Esophagus muscularis mucosa (tissue), 4 donors: ENCODE data around the gene CLIC1. TPM values are rescaled to one million over a fixed set of nuclear protein-coding genes. Genes with fewer than 3 reads are reported as not detected.
A peak's percentile ranks its signal among the peaks of the same experiment; 100 is the strongest.

Experiments used
- DNase-seq: peaks from one replicate; pipeline ENCODE4 v3.0.0-alpha.2; 2017; ENCODE audit errors: extremely low spot score
- H3K27ac ChIP-seq, 4 donors: fragments of 200-600 bp; sonication (generic); replicated peaks in 1 of 4; 1 replicate in 3 of 4; 2 replicates in 1 of 4; pipeline ENCODE4 v1.5.1; 2016 to 2019; ENCODE audit warnings: mild to moderate bottlenecking in 1 of 4
- H3K27me3 ChIP-seq, 4 donors: fragments of 200-600 bp; sonication (generic); one replicate each; pipeline versions ENCODE4 v1.5.1 to v1.6.0; 2016 to 2019
- H3K36me3 ChIP-seq, 4 donors: fragments of 200-600 bp; sonication (generic); one replicate each; pipeline ENCODE4 v1.5.1; 2016 to 2019
- H3K4me1 ChIP-seq, 4 donors: fragments of 200-600 bp; sonication (generic); one replicate each; pipeline ENCODE4 v1.5.1; 2016 to 2019
- H3K4me3 ChIP-seq, 4 donors: fragments of 200-600 bp; sonication (generic); 1 replicate in 2 of 4; 2 replicates in 2 of 4; pipeline ENCODE4 v1.5.1; 2016 to 2019; ENCODE audit warnings: mild to moderate bottlenecking in 4 of 4, moderate library complexity in 1 of 4
- H3K9me3 ChIP-seq, 4 donors: fragments of 200-600 bp; sonication (generic); 1 replicate in 3 of 4; 2 replicates in 1 of 4; pipeline ENCODE4 v1.5.1; 2016 to 2019
- CTCF ChIP-seq, 3 experiments: fragments of 200-600 bp in 2 of 3; fragments of 450-650 bp in 1 of 3; sonication (generic) in 2 of 3; IDR thresholded peaks; one replicate each; pipeline ENCODE4 v1.5.1; 2017 to 2019; ENCODE audit warnings: antibody characterized with exemption in 3 of 3, mild to moderate bottlenecking in 2 of 3, moderate library complexity in 1 of 3
- EP300 ChIP-seq: sonication (generic); formaldehyde crosslinking; IDR thresholded peaks from one replicate; pipeline ENCODE4 v1.6.1; 2017; ENCODE audit warnings: antibody characterized with exemption
- POLR2A ChIP-seq: fragments of 450-650 bp; IDR thresholded peaks from one replicate; pipeline ENCODE4 v1.6.1; 2017; ENCODE audit warnings: antibody characterized with exemption, moderate library complexity, mild to moderate bottlenecking, low read depth
- POLR2AphosphoS5 ChIP-seq, 2 donors: sonication (generic); formaldehyde crosslinking; IDR thresholded peaks; one replicate each; pipeline ENCODE4 v1.6.1; 2017; ENCODE audit warnings: antibody characterized with exemption in 2 of 2
- WGBS: methylation state at CpG from one replicate; pipeline ENCODE4 v1.1.5; 2018; 5-methylcytosine and 5-hydroxymethylcytosine counted together
- intact Hi-C: fragments of 100-400 bp; cut with DNase I; formaldehyde crosslinking; loops from one replicate; pipeline ENCODE4 v1.15.1; 2023
- small RNA-seq, 3 donors: library from RNA; depleted of rRNA; stranded (forward); fragments of <200 nt; gene quantifications; one replicate each; pipeline ENCODE3, GENCODE V24; 2016
- total RNA-seq, 4 donors: library from RNA; depleted of rRNA; stranded (reverse); fragments of >200 nt; gene quantifications; one replicate each; pipeline versions ENCODE4 v1.1.0 to v1.2.1, GENCODE V29; 2016

CLIC1 gene
- total RNA-seq, 4 donors from 2014 or later: 208 to 379 (median 290) TPM

- H3K27me3 ChIP-seq: no peaks in the 10 kb centered on the region
- H3K4me1 ChIP-seq: peaks cover 12 to 33% (median 30%) of the 10 kb centered on the region in 4 donors
- H3K36me3 ChIP-seq: peaks cover 24 to 42% (median 32%) of the 10 kb centered on the region in 4 donors
- 84% methylated on average over 13 of the region's 13 CpGs for WGBS
- no peak for DNase-seq
- H3K27ac ChIP-seq: peak overlapping the region in 3 of 4 donors; percentile 6 to 27 (median 14)
- TF ChIP-seq CTCF (IDR thresholded peaks at IDR 0.05) (no peak), POLR2AphosphoS5 (IDR thresholded peaks at IDR 0.05) (no peak), EP300 (no peak), POLR2A (no peak)
- intact Hi-C loops: loop anchor here (5.0 to 10.0 kb wide), 2 partner anchors 149 to 181 kb away; partner anchors contain the start of gene NEU1
- H3K9me3 ChIP-seq: no peaks in the 10 kb centered on the region
- peak overlapping the region in 3 of 4 donors; percentile 24 to 44 (median 30) for H3K4me3 ChIP-seq
These were observed 52.7 kb downstream of the CLIC1 start for GRCh38 chr6:31683591-31683990.

GRCh38 chr6:31681135-31681671 is 55.1 kb downstream of the CLIC1 start:
- WGBS: 6% methylated on average over 21 of the region's 40 CpGs
- peak in 1 of 2 donors; percentile 26 for TF ChIP-seq POLR2AphosphoS5 (IDR thresholded peaks at IDR 0.05)
- no peak for TF ChIP-seq EP300
- TF ChIP-seq POLR2A: no peak
- peak in 2 of 3 experiments; percentile 27 to 31 for TF ChIP-seq CTCF (IDR thresholded peaks at IDR 0.05)
- intact Hi-C loops: loop anchor here (2.0 to 10.0 kb wide), 3 partner anchors 88 to 184 kb away; partner anchors contain the start of gene NEU1
- no peaks in the 10 kb centered on the region for H3K9me3 ChIP-seq
- peak overlapping the region; percentile 68 to 84 (median 80) for H3K27ac ChIP-seq
- H3K36me3 ChIP-seq: peaks cover 3 to 18% (median 8%) of the 10 kb centered on the region in 4 donors
- no peaks in the 10 kb centered on the region for H3K27me3 ChIP-seq
- H3K4me3 ChIP-seq: peak overlapping the region; percentile 52 to 65 (median 58)
- H3K4me1 ChIP-seq: peaks cover 12 to 33% (median 30%) of the 10 kb centered on the region in 4 donors
- DNase-seq: no peak

Small RNA genes within 50 kb of the gene (small RNA-seq; reads per million reads assigned to genes)
- gene LY6G6D: 0 reads per million in 3 donors
- 0 to 0.17 (median 0) reads per million in 3 donors for gene MIR4646
- gene MSH5-SAPCD1: 0 reads per million in 3 donors
- gene RF00019: 0 reads per million in 3 donors
- gene RNU6-850P: 0 reads per million in 3 donors
- gene SAPCD1: 0 reads per million in 3 donors

Other genes starting within 250 kb of the CLIC1 start
- 1 to 10 TPM in 2 of 4 donors, under 1 TPM in 2; 0.46 to 2.9 (median 1.7) TPM for gene MICB, start 238.4 kb downstream of the CLIC1 start, total RNA-seq
- not detected for gene MCCD1, start 207.6 kb downstream of the CLIC1 start, total RNA-seq
- gene DDX39B, start 194.5 kb downstream of the CLIC1 start, total RNA-seq: 100 to 1,000 TPM; 186 to 257 (median 213) TPM
- 1 to 10 TPM; 2.0 to 5.0 (median 2.2) TPM for gene ATP6V1G2, start 189.9 kb downstream of the CLIC1 start, total RNA-seq
- 10 to 100 TPM; 24.4 to 42.6 (median 29.6) TPM for gene NFKBIL1, start 188.9 kb downstream of the CLIC1 start, total RNA-seq
- gene LTA, start 164.2 kb downstream of the CLIC1 start, total RNA-seq: not detected
- 1 to 10 TPM in 1 of 4 donors, under 1 TPM in 1, not detected in 2; 0.17 to 1.5 TPM for gene TNF, start 161.0 kb downstream of the CLIC1 start, total RNA-seq
- 1 to 10 TPM in 1 of 4 donors, under 1 TPM in 1, not detected in 2; 0.57 to 1.5 TPM for gene LTB, start 154.1 kb downstream of the CLIC1 start, total RNA-seq
- 1 to 10 TPM; 1.9 to 9.3 (median 6.8) TPM for gene LST1, start 150.3 kb downstream of the CLIC1 start, total RNA-seq
- gene NCR3, start 143.5 kb downstream of the CLIC1 start, total RNA-seq: not detected
- 10 to 100 TPM in 3 of 4 donors, 1 to 10 TPM in 1; 9.4 to 41.9 (median 14.4) TPM for gene AIF1, start 121.3 kb downstream of the CLIC1 start, total RNA-seq
- 100 to 1,000 TPM in 2 of 4 donors, 10 to 100 TPM in 2; 68.8 to 138 (median 89.2) TPM for gene PRRC2A, start 115.8 kb downstream of the CLIC1 start, total RNA-seq
- 100 to 1,000 TPM; 173 to 283 (median 217) TPM for gene BAG6, start 83.9 kb downstream of the CLIC1 start, total RNA-seq
- gene APOM, start 80.6 kb downstream of the CLIC1 start, total RNA-seq: 1 to 10 TPM; 1.5 to 3.3 (median 2.0) TPM
- 10 to 100 TPM; 24.5 to 39.6 (median 34.0) TPM for gene C6orf47, start 75.8 kb downstream of the CLIC1 start, total RNA-seq
- 10 to 100 TPM; 15.8 to 21.0 (median 19.4) TPM for gene GPANK1, start 71.5 kb downstream of the CLIC1 start, total RNA-seq
- 100 to 1,000 TPM; 132 to 188 (median 153) TPM for gene CSNK2B, start 70.5 kb downstream of the CLIC1 start, total RNA-seq
- 1 to 10 TPM; 2.9 to 4.0 (median 3.2) TPM for gene LY6G5B, start 66.6 kb downstream of the CLIC1 start, total RNA-seq
- 1 to 10 TPM in 2 of 4 donors, not detected in 2; 2.0 to 2.9 TPM for gene LY6G5C, start 55.5 kb downstream of the CLIC1 start, total RNA-seq
- gene ABHD16A, start 33.2 kb downstream of the CLIC1 start, total RNA-seq: 10 to 100 TPM; 44.9 to 57.9 (median 52.8) TPM
- not detected for gene LY6G6F, start 29.7 kb downstream of the CLIC1 start, total RNA-seq
- gene LY6G6D, start 21.2 kb downstream of the CLIC1 start, total RNA-seq: not detected
- not detected for gene LY6G6C, start 14.8 kb downstream of the CLIC1 start, total RNA-seq
- not detected for gene MPIG6B, start 13.2 kb downstream of the CLIC1 start, total RNA-seq
- gene DDAH2, start 7.2 kb downstream of the CLIC1 start, total RNA-seq: 100 to 1,000 TPM in 2 of 4 donors, 10 to 100 TPM in 2; 78.1 to 119 (median 100) TPM
- 1 to 10 TPM; 4.0 to 6.4 (median 4.5) TPM for gene MSH5, start 3.5 kb upstream of the CLIC1 start, total RNA-seq
- under 1 TPM in 1 of 4 donors, not detected in 3; 0.83 TPM for gene SAPCD1, start 26.1 kb upstream of the CLIC1 start, total RNA-seq
- under 1 TPM in 3 of 4 donors, not detected in 1; 0.40 to 0.50 (median 0.45) TPM for gene VWA7, start 40.8 kb upstream of the CLIC1 start, total RNA-seq
- 10 to 100 TPM; 25.0 to 53.2 (median 34.8) TPM for gene VARS1, start 59.2 kb upstream of the CLIC1 start, total RNA-seq
- gene LSM2, start 70.4 kb upstream of the CLIC1 start, total RNA-seq: 10 to 100 TPM; 24.2 to 41.5 (median 32.9) TPM
- gene HSPA1L, start 78.8 kb upstream of the CLIC1 start, total RNA-seq: 1 to 10 TPM; 1.2 to 3.7 (median 2.6) TPM
- 100 to 1,000 TPM; 235 to 451 (median 370) TPM for gene HSPA1A, start 79.0 kb upstream of the CLIC1 start, total RNA-seq
- 100 to 1,000 TPM; 120 to 315 (median 274) TPM for gene HSPA1B, start 91.2 kb upstream of the CLIC1 start, total RNA-seq
- gene NEU1, start 126.3 kb upstream of the CLIC1 start, total RNA-seq: 10 to 100 TPM; 24.9 to 39.6 (median 34.9) TPM
- under 1 TPM in 2 of 4 donors, not detected in 2; 0.19 to 0.80 TPM for gene SLC44A4, start 142.5 kb upstream of the CLIC1 start, total RNA-seq
- 10 to 100 TPM; 25.7 to 48.4 (median 38.1) TPM for gene EHMT2, start 161.2 kb upstream of the CLIC1 start, total RNA-seq
- 1 to 10 TPM in 3 of 4 donors, under 1 TPM in 1; 0.66 to 2.5 (median 1.6) TPM for gene ZBTB12, start 165.6 kb upstream of the CLIC1 start, total RNA-seq
- gene C2, start 191.2 kb upstream of the CLIC1 start, total RNA-seq: 10 to 100 TPM in 3 of 4 donors, 1 to 10 TPM in 1; 10.0 to 15.4 (median 12.6) TPM
- gene CFB, start 209.6 kb upstream of the CLIC1 start, total RNA-seq: 10 to 100 TPM; 11.6 to 28.7 (median 12.7) TPM
- gene NELFE, start 222.4 kb upstream of the CLIC1 start, total RNA-seq: 10 to 100 TPM; 79.3 to 81.7 (median 81.1) TPM
- 10 to 100 TPM; 23.3 to 33.2 (median 28.5) TPM for gene SKIC2, start 222.6 kb upstream of the CLIC1 start, total RNA-seq
- 10 to 100 TPM; 12.9 to 18.4 (median 15.9) TPM for gene DXO, start 235.6 kb upstream of the CLIC1 start, total RNA-seq
- 100 to 1,000 TPM in 2 of 4 donors, 10 to 100 TPM in 2; 31.6 to 187 (median 98.2) TPM for gene C4A, start 245.5 kb upstream of the CLIC1 start, total RNA-seq